ENCODE data around the gene LRRC46. TPM values are rescaled to one million over a fixed set of nuclear protein-coding genes. Genes with fewer than 3 reads are reported as not detected.
A peak's percentile ranks its signal among the peaks of the same experiment; 100 is the strongest.

LRRC46 gene
- total RNA-seq, 1 donor from 2014 or later, result 1.7 TPM

DNA sequence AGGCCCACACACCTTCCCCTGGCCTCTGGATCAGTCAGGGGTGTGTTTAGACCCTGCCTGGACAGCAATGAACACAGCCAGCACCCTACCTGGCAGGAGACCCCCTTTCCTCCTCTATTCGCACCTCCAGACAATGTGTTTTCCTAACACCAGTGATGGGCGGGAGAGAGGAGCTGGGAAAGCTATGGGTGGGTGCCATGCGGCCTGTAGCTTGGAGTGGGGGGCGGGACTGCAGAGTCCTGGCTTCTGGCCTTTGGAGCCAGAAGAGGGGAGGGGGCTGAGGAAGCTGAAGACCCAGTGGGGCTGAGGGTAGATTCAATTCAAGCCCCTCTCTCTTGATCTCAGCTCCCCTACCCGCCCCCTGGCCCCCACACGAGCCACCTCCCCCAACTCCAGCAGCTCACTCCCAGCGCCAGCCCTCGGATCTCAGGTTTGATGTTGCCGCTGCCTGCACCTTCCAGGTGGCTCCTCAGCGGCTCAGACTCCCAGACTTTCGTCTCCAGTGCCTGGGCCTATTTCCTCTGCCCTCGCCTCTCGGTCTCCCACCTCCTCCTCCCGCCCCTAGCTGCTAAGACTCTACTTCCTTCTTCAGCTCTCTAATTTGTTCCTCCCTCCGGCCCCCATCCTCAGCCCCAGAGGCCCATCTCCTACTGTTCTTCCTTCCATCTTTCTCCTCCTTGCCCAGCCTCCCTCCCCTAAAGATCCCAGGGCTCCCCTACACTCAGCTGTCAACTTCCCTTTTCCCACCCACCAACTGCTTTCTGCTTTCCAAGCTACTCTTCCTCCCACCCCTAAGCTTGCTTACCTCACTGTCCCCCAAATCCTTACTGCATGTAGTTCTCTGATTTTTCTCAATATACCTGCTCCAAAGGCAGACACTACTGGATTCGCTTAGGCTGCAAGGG lies 26.3 kb downstream of the LRRC46 start:
- Mint-ChIP-seq H3K36me3 (ENCODE audit: insufficient read depth) (no peaks in the 10 kb centered on the region), H3K9me3 (ENCODE audit: low read depth) (no peaks in the 10 kb centered on the region), H3K4me3 (ENCODE audit: low read depth) (no peak overlapping the region), H3K27ac (peak overlapping the region; percentile 8), H3K27me3 (peaks cover 68% of the 10 kb centered on the region), H3K4me1 (ENCODE audit: low read depth) (no peaks in the 10 kb centered on the region)
- no peak for DNase-seq (ENCODE audit: low spot score, unreplicated experiment)
- TF ChIP-seq, protein P1, sequence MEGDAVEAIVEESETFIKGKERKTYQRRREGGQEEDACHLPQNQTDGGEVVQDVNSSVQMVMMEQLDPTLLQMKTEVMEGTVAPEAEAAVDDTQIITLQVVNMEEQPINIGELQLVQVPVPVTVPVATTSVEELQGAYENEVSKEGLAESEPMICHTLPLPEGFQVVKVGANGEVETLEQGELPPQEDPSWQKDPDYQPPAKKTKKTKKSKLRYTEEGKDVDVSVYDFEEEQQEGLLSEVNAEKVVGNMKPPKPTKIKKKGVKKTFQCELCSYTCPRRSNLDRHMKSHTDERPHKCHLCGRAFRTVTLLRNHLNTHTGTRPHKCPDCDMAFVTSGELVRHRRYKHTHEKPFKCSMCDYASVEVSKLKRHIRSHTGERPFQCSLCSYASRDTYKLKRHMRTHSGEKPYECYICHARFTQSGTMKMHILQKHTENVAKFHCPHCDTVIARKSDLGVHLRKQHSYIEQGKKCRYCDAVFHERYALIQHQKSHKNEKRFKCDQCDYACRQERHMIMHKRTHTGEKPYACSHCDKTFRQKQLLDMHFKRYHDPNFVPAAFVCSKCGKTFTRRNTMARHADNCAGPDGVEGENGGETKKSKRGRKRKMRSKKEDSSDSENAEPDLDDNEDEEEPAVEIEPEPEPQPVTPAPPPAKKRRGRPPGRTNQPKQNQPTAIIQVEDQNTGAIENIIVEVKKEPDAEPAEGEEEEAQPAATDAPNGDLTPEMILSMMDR (IDR thresholded peaks at IDR 0.05; ENCODE audit: unreplicated experiment), result no peak

DNA sequence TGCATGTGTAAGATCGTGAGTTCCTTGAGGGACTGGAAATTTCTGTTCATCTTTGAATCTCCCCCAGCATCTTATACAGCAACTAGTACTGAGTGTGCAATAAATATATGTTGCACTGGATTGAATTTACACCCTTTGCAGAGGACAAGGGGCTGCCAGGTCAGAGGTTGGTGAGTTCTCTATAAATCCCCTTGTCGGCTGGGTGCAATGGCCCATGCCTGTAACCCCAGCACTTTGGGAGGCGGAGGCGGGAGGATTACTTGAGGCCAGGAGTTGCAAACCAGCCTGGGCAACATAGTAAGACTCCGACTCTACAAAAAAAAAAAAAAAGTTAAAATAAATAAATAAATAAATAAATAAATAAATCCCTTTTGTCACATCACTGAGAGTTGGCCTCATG lies 28.9 kb downstream of the LRRC46 start:
- Mint-ChIP-seq H3K9me3 (ENCODE audit: low read depth) (no peaks in the 10 kb centered on the region), H3K4me3 (ENCODE audit: low read depth) (no peak overlapping the region), H3K4me1 (ENCODE audit: low read depth) (no peaks in the 10 kb centered on the region), H3K27me3 (peaks cover 52% of the 10 kb centered on the region), H3K27ac (no peak overlapping the region), H3K36me3 (ENCODE audit: insufficient read depth) (no peaks in the 10 kb centered on the region)
- no peak for DNase-seq (ENCODE audit: low spot score, unreplicated experiment)
- TF ChIP-seq, protein P1 (IDR thresholded peaks at IDR 0.05; ENCODE audit: unreplicated experiment), result no peak

DNA sequence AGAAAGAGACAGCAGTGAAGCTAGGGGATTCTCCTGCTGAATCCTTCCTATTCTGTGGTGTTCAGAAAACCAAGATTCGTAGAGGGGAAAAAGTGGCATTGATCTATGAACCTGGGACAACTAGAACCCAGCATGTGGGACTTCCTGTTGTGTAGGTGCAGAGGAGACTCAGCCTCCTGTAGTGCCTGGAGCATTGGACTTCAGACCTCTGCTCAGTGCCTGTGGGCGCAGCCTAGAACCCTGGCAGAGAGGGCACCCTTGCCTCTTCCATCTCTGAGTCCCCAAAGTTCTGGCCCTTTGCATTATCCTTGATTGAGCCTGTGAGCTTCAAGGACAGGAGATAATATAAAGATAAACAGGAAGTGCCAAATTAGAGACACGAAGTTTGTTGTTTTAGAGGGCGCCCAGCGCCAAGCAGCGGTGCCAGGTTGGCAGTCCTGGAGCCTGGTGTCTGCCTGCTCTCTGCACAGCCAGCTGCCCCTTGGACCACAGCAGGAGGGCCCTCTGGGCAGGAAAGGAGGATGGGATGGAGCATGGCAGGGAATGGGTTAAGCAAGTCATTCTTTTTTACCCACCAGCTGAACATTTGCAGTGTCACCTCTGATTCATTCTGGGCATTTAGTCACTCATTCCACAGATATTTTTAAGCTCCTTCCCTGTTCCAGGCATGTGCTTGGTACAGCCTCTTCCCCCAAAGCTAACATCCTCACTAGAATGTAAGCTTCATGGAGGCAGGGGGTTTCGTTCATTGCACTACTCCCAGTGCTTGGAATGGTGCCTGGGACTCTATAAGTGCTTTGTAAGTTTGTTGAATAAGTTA lies 31.4 kb downstream of the LRRC46 start:
- no peaks in the 10 kb centered on the region for H3K4me1 Mint-ChIP-seq (ENCODE audit: low read depth)
- DNase-seq (ENCODE audit: low spot score, unreplicated experiment), result no peak
- no peak overlapping the region for H3K27ac Mint-ChIP-seq
- TF ChIP-seq, protein P1 (IDR thresholded peaks at IDR 0.05; ENCODE audit: unreplicated experiment), result no peak
- no peaks in the 10 kb centered on the region for H3K36me3 Mint-ChIP-seq (ENCODE audit: insufficient read depth)
- H3K27me3 Mint-ChIP-seq, result peaks cover 52% of the 10 kb centered on the region
- no peaks in the 10 kb centered on the region for H3K9me3 Mint-ChIP-seq (ENCODE audit: low read depth)
- no peak overlapping the region for H3K4me3 Mint-ChIP-seq (ENCODE audit: low read depth)

DNA sequence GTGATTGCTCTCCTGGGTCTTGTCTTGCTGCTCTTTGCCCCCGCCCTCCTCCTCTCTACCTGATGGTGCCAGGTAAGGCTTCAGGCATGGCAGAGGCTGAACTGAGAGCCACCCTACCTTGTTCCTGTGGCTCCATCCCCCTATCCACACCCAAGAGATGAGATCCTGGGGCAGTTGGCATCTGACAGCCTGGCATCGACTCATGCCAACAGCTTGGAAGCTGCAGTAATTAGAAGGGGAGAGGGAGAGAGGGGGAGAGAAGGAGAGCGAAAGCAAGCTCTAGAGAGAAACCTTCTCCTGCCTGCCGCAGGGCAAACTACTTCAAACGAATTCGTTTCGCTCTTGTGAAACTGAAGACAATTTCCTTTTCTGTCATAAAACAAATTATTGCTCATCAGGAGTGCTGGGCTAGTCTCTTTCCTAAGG lies 33.3 kb downstream of the LRRC46 start:
- TF ChIP-seq, protein P1 (IDR thresholded peaks at IDR 0.05; ENCODE audit: unreplicated experiment), result no peak

DNA sequence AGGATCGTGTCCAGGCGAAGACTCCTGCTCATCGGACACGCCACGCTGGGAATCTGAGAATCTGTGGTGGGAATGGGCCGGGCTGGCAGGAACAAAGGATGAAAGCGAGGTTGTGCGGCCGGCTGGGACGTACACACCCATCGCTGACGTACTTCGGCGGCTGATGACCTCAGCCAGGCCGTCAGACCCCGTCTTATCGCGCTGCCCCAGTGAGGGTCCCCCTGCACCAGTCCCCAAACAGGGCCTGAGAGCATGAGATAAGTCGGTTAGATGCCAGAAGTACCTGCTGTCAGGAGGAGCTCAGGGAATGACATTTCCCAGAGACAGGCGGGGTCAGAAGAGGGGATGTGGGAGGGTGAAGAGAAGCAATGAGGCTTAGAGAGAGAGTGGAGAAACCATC lies 35.5 kb downstream of the LRRC46 start:
- H3K4me3 Mint-ChIP-seq (ENCODE audit: low read depth), result no peak overlapping the region
- DNase-seq (ENCODE audit: low spot score, unreplicated experiment), result no peak
- H3K27ac Mint-ChIP-seq, result no peak overlapping the region
- H3K4me1 Mint-ChIP-seq (ENCODE audit: low read depth), result no peaks in the 10 kb centered on the region
- H3K9me3 Mint-ChIP-seq (ENCODE audit: low read depth), result no peaks in the 10 kb centered on the region
- H3K36me3 Mint-ChIP-seq (ENCODE audit: insufficient read depth), result no peaks in the 10 kb centered on the region
- TF ChIP-seq, protein P1 (IDR thresholded peaks at IDR 0.05; ENCODE audit: unreplicated experiment), result no peak
- peaks cover 63% of the 10 kb centered on the region for H3K27me3 Mint-ChIP-seq

More for the DNA sequence above, 33.3 kb downstream of the LRRC46 start:
- Mint-ChIP-seq H3K4me1 (ENCODE audit: low read depth) (no peaks in the 10 kb centered on the region), H3K36me3 (ENCODE audit: insufficient read depth) (no peaks in the 10 kb centered on the region), H3K27me3 (peaks cover 49% of the 10 kb centered on the region), H3K27ac (no peak overlapping the region), H3K4me3 (ENCODE audit: low read depth) (no peak overlapping the region), H3K9me3 (ENCODE audit: low read depth) (no peaks in the 10 kb centered on the region)
- no peak for DNase-seq (ENCODE audit: low spot score, unreplicated experiment)

All from progenitor cell of endocrine pancreas (in vitro differentiated cells).